ENCODE measurements around the gene NANS.

Gene NANS

DNA sequence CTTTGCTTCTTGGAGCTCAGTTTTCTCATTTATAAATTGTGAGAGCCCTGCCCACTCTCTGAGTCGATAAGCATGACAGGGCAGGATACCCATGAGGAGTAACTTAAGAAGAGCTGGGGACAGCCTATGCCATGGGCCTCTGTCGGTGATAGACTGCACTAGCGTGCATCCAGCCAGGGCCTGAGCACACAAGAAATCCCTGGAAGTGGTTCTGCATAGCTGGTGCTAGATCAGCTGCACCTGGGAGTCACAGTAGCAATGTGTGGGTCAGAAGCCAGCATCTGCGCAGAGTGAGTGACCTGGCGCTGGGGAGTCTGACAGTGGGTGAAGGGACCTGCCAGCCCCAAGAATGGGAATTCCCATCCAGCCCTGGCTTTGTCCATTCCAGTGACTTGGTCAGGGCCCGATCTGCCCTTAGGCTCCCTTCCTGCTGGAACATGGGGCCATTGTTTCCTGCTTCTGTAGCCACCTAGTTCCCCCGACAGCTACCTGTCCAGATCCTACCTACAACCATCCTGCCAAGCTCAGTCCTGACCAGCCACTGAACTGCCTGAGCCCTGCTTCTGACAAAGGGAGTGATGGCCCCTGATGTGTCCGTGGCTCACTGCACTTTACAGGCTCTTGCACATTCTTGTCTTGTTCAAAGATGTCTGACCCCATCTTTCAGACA lies 35.9 kb upstream of the NANS start:
- ChIA-PET CTCF (interaction anchor here (0.9 to 7.4 kb wide), 3 partner anchors 14 to 54 kb away, joined by 3 to 45 read pairs (median 3); no protein-coding TSS in a partner anchor), POLR2A (no interaction called here)
- H3K4me3 ChIP-seq (ENCODE audit: low read depth, low read length): no peak overlapping the region
- TF ChIP-seq, protein P1, sequence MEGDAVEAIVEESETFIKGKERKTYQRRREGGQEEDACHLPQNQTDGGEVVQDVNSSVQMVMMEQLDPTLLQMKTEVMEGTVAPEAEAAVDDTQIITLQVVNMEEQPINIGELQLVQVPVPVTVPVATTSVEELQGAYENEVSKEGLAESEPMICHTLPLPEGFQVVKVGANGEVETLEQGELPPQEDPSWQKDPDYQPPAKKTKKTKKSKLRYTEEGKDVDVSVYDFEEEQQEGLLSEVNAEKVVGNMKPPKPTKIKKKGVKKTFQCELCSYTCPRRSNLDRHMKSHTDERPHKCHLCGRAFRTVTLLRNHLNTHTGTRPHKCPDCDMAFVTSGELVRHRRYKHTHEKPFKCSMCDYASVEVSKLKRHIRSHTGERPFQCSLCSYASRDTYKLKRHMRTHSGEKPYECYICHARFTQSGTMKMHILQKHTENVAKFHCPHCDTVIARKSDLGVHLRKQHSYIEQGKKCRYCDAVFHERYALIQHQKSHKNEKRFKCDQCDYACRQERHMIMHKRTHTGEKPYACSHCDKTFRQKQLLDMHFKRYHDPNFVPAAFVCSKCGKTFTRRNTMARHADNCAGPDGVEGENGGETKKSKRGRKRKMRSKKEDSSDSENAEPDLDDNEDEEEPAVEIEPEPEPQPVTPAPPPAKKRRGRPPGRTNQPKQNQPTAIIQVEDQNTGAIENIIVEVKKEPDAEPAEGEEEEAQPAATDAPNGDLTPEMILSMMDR (IDR thresholded peaks at IDR 0.05; ENCODE audit: insufficient read depth, low read length, missing control alignments): no peak
- no peak for DNase-seq (ENCODE audit: low read depth, low spot score)

DNA sequence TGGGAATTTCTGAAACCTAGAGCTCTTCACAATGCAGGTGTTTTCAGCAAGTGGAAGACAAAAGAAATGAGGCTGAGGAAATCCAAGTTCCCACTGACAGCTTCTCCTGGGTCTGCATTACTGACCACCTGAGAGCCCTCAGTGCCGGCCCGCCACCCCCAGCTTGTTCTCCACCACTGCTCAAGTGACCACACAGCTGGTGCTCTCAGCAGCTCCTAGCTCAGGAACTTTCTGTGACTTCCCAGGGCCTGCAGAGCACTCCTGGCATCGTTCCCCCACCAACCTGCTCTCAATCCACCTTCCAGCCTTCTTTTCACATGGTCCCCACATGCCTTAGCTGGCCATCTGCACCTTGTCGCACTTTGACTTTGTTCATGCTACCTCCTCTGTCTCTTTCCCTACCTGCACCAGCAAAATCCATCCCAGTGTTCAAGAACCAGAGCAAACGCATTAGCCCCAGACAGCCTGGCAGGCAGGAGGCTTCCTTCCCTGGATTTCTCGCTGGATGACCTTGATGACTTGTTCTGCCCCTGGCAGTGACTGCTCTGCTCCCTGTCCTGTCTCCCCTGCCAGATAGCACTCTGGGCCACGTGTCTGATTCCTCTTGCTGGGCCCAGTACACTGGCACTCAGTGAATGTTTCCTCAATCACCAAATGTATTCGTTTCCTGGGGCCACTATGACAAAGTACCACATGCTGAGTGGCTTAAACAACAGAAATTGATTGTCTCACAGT lies 35.1 kb upstream of the NANS start:
- DNase-seq (ENCODE audit: low read depth, low spot score): no peak
- ChIA-PET POLR2A (no interaction called here), CTCF (interaction anchor here (0.9 to 7.4 kb wide), 3 partner anchors 13 to 53 kb away, joined by 3 to 45 read pairs (median 3); no protein-coding TSS in a partner anchor)
- TF ChIP-seq, protein P1 (IDR thresholded peaks at IDR 0.05; ENCODE audit: insufficient read depth, low read length, missing control alignments): no peak
- no peak overlapping the region for H3K4me3 ChIP-seq (ENCODE audit: low read depth, low read length)

DNA sequence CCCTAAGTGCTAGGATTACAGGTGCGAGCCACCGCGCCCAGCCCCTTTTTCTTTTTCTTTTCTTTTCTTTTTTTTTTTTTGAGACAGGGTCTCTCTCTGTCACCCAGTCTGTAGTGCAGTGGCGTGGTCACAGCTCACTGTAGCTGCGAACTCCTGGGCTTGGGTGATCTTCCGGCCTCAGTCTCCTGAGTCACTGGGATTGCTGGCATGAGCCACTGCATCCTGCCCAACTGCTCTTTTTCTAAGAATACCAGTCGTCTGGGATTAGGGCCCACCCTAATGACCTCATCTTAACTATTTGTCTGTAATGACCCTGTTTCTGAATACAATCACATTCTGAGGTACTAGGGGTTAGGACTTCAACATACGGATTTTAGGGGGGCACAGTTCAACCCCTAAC lies 34.1 kb upstream of the NANS start:
- H3K4me3 ChIP-seq (ENCODE audit: low read depth, low read length): no peak overlapping the region
- POLR2A ChIA-PET: no interaction called here
- no peak for DNase-seq (ENCODE audit: low read depth, low spot score)
- TF ChIP-seq, protein P1 (IDR thresholded peaks at IDR 0.05; ENCODE audit: insufficient read depth, low read length, missing control alignments): no peak
- CTCF ChIA-PET: interaction anchor here (7.4 kb wide), 1 partner anchor 12 kb away, joined by 45 read pairs; no protein-coding TSS in a partner anchor

DNA sequence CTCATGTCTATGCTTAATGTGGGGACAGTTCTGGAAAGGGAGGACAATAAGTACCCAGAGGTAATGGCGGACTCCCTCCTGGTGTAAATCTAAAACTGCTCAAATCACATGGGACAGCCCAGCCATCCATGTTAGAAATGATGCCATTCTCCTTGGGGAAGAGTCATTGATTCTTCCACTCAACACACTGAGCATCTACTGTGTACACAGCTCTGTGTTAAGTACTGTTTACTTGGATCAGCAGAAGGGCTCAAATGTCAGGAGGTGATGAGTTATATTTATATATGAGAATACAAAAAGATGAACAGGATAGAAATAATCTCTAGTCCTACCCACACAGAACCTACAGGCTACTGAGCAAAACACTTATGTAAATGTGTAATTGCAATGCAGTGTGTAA lies 31.8 kb upstream of the NANS start:
- CTCF ChIA-PET: interaction anchor here (1.1 to 7.4 kb wide), 3 partner anchors 10 to 101 kb away, joined by 3 to 45 read pairs (median 4); no protein-coding TSS in a partner anchor

DNA sequence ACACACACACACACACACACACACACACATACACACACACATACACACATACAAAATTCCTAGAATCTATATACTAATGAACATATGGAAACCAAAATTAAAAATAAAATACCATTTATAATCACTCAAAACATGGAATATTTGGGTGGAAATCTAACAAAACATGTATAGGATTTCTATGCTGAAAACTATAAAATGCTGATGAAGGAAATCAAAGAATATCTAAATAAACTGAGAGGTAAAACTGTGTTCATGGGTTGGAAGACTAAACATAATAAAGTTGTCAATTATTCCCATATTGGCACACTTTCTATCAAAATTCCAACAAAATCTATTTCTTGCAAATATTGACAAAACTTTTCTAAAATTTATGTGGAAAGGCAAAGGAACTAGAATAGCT lies 25.4 kb upstream of the NANS start:
- POLR2A ChIA-PET: no interaction called here
- TF ChIP-seq, protein P1 (IDR thresholded peaks at IDR 0.05; ENCODE audit: insufficient read depth, low read length, missing control alignments): no peak
- no peak for DNase-seq (ENCODE audit: low read depth, low spot score)
- CTCF ChIA-PET: no interaction called here
- H3K4me3 ChIP-seq (ENCODE audit: low read depth, low read length): no peak overlapping the region

More for the DNA sequence above, 31.8 kb upstream of the NANS start:
- POLR2A ChIA-PET: no interaction called here
- TF ChIP-seq, protein P1 (IDR thresholded peaks at IDR 0.05; ENCODE audit: insufficient read depth, low read length, missing control alignments): no peak
- H3K4me3 ChIP-seq (ENCODE audit: low read depth, low read length): no peak overlapping the region
- DNase-seq (ENCODE audit: low read depth, low spot score): no peak

DNA sequence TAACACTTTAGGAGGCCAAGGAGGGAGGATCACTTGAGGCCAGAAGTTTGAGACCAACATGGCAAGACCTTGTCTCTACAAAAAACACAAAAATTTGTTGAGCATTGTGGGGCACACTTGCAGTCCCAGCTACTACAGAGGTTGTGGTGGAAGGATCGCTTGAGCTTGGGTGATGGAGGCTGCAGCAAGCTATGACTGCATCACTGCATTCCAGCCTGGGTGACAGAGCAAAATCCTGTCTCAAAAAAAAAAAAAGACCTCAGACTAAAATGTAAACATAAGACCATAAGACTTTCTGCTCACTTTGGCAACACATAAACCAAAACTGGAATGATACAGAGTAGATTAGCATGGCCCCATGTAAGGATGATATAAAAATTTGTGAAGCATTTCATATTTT lies 24.6 kb upstream of the NANS start:
- CTCF ChIA-PET: interaction anchor here (1.3 to 6.9 kb wide), 2 partner anchors 15 to 109 kb away, joined by 3 to 47 read pairs; partner anchors contain the start of gene TRMO
- TF ChIP-seq, protein P1 (IDR thresholded peaks at IDR 0.05; ENCODE audit: insufficient read depth, low read length, missing control alignments): no peak
- no peak overlapping the region for H3K4me3 ChIP-seq (ENCODE audit: low read depth, low read length)
- DNase-seq (ENCODE audit: low read depth, low spot score): no peak
- POLR2A ChIA-PET: no interaction called here

Measured in AG04449 (cell line).